GM21390 (cell line): ENCODE measurements around the gene YLPM1.
"Not testable (repeated sequence)": the region's sequence is repeated elsewhere in the genome, so short reads cannot be mapped to it uniquely, and the experiment has no call there.

Experiments used
- ATAC-seq: cut with Tn5 transposase; IDR thresholded peaks from one replicate; pipeline ENCODE4 v1.9.1; 2021; ENCODE audit not compliant: unreplicated experiment

The YLPM1 gene, protein sequence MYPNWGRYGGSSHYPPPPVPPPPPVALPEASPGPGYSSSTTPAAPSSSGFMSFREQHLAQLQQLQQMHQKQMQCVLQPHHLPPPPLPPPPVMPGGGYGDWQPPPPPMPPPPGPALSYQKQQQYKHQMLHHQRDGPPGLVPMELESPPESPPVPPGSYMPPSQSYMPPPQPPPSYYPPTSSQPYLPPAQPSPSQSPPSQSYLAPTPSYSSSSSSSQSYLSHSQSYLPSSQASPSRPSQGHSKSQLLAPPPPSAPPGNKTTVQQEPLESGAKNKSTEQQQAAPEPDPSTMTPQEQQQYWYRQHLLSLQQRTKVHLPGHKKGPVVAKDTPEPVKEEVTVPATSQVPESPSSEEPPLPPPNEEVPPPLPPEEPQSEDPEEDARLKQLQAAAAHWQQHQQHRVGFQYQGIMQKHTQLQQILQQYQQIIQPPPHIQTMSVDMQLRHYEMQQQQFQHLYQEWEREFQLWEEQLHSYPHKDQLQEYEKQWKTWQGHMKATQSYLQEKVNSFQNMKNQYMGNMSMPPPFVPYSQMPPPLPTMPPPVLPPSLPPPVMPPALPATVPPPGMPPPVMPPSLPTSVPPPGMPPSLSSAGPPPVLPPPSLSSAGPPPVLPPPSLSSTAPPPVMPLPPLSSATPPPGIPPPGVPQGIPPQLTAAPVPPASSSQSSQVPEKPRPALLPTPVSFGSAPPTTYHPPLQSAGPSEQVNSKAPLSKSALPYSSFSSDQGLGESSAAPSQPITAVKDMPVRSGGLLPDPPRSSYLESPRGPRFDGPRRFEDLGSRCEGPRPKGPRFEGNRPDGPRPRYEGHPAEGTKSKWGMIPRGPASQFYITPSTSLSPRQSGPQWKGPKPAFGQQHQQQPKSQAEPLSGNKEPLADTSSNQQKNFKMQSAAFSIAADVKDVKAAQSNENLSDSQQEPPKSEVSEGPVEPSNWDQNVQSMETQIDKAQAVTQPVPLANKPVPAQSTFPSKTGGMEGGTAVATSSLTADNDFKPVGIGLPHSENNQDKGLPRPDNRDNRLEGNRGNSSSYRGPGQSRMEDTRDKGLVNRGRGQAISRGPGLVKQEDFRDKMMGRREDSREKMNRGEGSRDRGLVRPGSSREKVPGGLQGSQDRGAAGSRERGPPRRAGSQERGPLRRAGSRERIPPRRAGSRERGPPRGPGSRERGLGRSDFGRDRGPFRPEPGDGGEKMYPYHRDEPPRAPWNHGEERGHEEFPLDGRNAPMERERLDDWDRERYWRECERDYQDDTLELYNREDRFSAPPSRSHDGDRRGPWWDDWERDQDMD (N-terminal part only)

DNA sequence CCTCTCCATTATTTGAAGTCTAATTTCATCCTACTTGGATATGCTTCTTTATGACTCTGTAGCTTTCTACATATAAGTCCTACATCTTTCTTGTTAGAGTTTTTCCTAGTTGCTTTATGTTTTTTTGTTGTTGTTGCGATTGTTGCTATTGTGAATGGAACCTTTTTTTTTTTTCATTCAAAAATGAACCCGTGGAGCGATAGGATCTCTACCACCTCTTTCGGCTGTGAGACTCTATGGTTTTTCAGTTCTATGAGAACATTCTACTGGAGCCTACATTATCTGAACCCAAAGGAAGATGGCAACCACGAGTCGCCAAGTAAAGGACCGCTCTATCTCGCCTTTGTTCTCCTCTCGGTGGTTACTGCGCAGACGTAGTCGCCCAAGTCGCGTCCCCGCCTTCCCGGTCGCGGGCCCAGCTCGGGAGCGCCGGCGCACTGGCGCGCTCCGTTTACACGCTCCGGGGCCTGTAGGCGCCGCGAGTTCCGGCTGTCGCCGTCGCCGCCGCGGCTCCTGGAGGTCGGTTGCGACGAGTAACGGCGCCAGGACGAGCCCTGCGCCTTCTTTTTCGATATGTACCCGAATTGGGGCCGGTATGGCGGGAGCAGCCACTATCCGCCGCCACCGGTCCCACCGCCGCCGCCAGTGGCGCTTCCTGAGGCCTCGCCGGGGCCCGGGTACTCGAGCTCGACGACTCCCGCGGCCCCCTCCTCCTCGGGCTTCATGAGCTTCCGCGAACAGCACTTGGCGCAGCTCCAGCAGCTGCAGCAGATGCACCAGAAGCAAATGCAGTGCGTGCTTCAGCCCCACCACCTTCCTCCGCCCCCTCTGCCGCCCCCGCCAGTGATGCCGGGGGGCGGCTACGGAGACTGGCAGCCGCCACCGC lies at the start of gene YLPM1:
Gene YLPM1, plus strand, starts transcription at position 400 of the 886 bp plus-strand sequence. Its CDS starts 174 bp downstream, at position 574.
- ATAC-seq: peak; percentile 93

DNA sequence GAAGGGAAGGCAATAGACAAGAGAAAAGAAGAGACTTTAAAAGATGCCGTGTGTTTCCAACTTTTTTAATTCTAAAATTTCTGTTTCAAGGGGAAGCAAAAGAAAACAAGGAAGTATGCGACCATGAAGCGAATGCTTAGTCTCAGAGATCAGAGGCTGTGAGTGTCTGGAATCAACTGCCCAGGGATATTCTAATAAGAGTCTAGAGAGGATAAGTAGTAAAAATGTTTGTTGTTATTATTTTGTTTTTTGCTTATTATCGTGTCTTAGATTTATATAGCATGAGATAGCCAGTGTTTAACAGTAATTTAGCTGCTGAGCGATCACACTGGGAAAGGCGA lies 49.8 kb upstream of the YLPM1 start:
- no peak for ATAC-seq

DNA sequence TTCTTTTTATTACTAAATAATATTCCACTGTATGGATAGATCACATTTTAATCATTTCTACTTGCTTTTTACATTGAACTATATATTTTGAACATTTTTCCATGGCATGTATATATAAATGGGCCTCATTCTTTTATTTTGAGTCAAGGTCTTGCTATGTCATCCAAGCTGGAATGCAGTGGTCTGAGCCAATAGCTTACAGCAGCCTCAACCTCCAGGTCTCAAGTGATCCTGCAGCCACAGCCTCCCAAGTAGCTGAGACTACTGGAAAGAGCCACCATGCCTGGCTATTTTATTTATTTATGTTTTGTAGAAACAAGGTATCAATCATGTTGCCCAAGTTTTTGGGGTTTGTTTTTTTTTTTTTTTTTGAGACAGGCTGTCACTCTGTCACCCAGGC lies 42.6 kb upstream of the YLPM1 start:
- ATAC-seq: no peak

DNA sequence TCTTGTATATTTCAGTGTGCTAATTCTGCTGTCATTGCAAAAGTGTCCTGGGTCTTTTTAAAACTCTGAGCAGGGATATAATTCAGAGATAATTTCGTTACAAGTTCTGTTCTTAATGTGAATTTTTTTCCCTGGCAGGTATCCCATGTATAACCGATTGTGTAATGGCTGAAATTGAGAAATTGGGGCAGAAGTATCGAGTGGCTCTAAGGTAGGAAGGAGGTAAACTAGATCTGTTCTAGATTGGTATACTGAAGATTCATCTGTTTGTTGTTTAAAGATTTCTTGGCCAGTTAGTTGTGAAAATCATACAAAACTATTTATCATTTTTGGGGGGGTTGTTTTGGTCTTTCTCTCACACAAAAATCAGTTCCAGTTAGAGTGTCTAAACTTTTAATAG lies 40.0 kb upstream of the YLPM1 start:
- no peak for ATAC-seq

DNA sequence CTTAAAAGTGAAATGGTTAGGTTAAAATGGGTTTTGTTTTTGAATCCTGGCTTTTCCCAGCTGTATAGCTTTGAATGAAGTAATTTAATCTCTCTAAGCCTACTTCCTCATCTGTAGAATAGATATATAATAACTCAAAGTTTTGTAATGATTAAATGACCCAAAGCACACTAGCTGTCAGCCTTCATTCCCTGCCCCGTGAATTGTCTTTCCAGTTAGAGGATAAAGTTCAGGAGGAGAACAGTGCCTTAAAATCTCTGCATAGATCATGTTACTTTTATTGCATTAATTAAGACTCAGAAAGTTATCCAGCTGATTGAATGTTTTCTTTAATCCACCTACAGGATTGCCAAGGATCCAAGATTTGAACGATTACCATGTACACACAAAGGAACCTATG lies 30.7 kb upstream of the YLPM1 start:
- no peak for ATAC-seq

DNA sequence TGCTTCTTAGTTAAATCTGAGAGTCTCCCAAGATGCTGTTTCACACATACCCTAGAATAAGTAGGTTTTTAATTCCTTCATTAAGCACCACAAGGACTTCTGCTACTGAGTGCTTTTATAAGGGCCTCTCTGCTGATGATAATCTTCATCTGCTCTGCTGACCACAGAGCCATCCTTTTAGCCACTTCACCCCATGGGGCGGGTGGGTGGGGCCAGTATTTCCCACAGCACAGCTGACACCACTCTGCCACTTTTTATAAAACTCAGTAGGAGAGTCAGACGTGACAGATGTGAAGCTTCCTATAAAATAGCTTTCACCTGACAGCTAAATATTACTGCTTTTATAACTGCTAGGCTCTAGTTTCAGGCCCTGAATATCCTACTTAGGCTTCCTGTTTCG lies 29.9 kb upstream of the YLPM1 start:
- ATAC-seq: no peak

DNA sequence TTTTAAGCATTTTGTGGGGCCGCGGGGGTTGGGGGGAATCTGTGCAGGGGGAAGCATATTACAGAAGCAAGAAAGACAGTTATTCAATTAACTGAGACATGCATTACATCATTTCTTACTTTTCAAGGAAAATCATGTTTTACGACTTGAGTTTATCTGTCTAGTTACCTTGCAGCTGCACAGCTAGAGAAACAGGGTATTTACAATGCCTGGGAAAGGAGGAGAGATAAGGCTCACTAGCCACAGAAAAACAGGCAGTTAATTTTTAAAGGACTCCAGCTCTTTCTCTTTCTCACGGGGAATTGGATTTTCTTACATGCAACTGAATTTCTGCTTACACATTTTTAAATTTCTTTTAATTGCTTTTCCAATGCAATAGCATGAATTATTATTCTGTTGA lies 28.0 kb upstream of the YLPM1 start:
- no peak for ATAC-seq

DNA sequence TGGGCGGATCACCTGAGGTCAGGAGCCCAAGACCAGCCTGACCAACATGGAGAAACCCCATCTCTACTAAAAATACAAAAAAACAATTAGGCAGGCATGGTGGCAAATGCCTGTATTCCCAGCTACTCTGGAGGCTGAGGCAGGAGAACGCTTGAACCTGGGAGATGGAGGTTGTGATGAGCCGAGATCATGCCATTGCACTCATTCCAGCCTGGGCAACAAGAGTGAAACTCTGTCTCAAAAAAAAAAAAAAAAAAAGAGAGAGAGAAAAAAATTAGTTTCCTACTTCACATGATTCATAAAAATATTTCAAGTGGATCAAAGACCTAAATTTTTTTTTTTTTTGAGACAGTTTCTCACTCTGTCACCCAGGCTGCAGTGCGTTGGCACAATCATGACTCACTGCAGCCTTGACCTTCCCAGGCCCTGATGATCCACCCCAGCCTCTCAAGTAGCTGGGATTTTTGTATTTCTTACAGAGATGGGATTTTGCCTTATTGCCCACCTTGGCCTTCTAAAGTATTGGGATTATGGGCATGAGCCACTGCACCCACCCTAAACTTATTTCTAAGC lies 25.3 kb upstream of the YLPM1 start:
- ATAC-seq: no peak

DNA sequence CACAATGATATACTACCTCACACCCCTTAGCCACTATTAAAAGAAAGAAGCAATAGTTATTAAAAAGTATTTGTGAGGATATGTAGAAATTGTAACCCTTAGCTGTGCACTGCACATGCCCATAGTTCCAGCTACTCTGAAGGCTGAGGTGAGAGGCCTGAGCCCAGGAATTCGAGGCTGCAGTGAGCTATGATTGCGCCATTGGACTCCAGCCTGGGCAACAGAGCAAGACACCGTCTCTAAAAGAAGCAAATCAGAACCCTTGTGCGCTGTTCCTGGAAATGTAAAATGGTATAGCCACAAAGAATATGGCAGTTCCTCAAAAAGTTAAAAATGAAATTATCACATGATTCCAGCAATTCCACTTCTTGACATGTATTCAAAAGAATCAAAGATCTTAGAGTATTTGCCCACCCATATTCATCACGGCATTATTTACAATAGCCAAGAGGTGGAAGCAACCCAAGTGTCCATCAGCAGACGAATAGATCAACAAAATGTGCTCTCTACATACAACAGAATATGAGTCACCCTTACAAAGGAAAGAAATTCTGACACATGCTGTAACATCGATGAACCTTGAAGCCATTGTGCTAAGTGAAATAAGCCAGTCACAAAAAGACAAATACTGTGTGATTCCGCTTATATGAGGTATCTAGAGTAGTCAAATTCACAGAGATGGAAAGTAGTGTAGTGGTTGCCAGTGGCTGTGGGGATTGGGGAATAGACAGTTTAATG lies 23.7 kb upstream of the YLPM1 start:
- ATAC-seq: no peak

DNA sequence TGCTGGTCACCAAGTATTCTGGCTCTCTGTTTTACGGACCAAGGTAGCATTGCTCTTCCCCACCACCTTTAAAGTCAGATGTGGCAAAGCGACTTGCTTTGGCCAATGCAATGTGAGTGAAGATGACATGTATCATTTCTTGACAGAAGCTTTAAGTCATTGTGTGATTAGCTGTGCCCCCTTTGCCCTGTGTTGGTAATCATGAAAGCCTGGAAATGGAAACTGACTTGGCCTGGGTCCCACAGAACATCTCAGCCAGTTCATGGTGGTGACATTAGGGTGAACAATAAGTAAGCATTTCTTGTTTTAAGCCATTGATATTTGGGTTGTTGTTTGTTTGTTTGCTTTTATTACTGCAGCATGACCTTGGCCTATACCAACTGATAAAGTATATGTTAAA lies 15.9 kb upstream of the YLPM1 start:
- ATAC-seq: no peak

DNA sequence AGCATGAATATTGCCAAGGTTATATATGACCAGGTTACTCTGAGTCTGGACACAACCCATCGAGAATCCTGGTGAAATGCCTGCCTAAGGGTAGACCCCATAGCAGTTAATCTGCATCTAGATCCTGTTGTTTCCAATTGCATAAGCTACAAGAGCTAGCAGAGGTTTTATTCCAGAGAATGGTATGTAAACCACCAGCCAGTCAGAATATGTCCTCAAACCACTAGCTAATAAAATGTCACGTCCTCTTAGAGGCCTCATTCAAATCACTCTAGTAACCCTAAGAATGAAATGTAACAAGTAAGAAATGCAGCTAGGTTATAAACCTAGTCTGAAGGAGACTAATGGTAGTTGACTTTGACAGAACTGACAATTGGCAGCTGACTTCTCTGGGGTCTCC lies 9.0 kb upstream of the YLPM1 start:
- no peak for ATAC-seq

DNA sequence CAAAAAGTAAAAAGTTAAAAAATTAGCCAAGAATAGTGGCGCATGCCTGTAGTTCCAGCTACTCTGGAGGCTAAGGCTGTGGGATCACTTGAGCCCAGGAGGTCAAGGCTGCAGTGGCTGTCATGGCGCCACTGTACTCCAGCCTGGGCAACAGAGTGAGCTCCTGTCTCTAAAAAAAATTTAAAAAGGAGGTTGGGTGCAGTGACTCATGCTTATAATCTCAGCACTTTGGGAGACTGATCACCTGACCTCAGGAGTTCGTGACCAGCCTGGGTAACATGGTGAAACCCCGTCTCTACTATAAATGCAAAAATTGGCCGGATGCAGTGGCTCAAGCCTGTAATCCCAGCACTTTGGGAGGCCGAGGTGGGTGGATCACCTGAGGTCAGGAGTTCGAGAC lies 8.2 kb upstream of the YLPM1 start:
- no peak for ATAC-seq

DNA sequence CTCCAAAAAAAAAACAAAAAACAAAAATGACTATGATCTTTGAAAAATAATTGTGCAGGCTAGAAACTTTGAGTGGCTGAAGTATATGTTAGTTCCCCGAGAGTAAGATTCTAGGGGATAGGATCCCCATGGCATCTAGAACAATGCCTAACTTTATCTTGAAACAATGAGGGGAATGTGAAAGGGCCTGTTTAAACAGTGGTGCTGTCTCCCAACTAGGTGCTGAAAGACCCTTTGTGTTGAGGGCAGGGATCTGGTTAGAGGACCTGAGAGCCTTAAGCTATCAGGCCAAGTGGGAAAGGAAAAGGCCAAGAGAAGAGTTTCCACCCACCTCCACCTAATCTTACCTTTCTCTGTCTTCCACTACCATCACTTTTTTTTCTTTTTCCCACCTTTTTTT lies 6.8 kb upstream of the YLPM1 start:
- ATAC-seq: no peak

DNA sequence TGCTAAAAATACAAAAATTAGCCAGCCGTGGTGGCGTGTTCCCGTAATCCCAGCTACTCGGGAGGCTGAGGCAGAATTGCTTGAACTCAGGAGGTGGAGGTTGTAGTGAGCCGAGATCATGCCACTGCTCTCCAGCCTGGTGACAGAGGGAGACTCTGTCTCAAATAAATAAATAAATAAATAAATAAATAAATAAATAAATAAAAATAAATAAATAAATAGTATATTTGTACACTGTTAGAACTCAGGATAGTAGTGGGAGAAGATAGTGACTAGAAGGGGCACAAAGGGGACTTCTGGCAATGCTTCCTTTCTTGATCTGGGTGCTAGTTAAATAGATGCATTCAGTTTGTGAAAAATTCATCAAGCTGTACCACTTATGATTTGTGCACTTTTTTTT lies 4.6 kb upstream of the YLPM1 start:
- ATAC-seq: not testable (repeated sequence)

DNA sequence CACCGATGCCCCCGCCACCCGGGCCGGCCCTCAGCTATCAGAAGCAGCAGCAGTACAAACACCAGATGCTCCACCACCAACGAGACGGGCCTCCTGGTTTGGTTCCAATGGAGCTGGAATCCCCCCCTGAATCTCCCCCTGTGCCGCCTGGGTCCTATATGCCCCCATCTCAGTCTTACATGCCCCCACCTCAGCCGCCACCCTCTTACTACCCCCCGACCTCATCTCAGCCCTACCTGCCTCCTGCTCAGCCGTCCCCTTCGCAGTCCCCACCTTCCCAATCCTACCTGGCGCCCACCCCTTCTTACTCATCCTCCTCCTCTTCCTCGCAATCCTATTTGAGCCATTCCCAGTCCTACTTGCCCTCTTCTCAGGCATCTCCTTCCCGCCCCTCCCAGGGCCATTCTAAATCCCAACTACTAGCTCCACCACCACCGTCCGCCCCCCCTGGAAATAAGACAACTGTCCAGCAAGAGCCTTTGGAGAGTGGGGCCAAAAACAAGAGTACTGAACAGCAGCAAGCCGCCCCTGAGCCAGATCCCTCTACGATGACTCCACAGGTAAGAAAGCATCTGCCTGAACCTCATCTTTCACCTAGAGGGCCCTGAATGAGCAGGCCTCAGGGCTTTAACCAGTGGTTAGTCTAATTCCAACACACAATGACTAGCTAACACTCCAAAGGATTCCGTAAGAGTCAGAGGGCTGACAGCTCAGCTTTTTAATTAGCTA lies 851 bp downstream of the YLPM1 start:
- no peak for ATAC-seq

DNA sequence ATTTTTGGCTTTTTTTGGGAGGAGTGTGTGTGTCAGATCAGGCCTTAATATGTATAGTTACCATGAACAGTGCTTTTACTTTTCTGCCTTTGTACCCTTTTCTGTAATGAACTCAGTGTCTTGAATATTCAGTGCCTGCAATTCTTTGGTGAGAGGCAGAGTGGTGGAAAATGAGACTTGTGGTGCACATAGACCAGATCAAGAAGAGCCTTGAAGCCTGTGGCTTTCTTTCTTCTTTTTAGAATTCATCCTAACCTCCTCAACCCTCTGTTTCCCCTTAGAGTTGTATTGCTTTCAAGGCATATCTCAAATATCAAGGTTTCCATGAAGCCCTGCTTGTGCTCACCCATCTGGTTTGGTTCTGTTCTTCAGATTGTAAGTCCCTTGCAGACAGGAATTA lies 2.6 kb downstream of the YLPM1 start:
- no peak for ATAC-seq

DNA sequence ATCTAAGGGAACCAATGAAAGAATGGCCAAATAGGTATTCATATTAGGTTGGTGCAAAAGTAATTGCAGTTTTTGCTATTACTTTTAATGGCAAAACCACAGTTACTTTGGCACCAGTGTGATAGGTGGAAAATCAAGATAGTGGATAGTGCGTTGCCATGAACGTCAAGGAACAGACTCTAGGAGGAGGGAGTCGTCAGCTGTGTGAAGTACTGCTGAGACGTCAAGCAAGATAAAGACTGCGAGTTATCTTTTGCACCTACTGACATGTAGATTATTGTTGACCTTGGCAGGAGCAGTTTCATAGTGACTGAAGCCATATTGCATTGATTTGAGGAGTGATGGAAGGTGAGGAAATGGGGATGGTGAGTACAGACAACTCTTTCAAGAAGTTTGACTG lies 8.3 kb downstream of the YLPM1 start:
- no peak for ATAC-seq

DNA sequence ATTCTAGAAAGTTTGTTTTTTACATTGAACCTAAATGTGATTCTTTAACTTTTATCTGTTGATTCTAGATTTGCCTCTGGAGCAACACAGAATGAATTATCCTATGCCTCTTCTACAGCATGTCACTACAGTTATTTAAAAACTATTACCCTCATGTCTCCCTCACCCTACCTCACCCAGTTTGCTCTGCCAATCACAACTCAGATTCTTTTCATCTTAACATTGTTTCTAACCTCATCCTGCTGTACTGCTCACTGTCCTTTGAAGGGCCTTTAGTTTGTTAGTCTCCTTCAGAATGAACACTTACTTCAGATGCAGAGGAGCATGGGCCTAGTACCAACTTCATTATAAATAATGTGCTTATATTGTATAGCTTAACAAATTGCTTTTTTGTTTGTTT lies 21.5 kb downstream of the YLPM1 start:
- no peak for ATAC-seq
